K562 (cell line): ENCODE results near the gene SNAP23. TPM values are rescaled to one million over a fixed set of nuclear protein-coding genes. Genes with fewer than 3 reads are reported as not detected.

Source experiments
- COPS2 ChIP-seq: fragments of 450-650 bp; conservative IDR thresholded peaks from 2 replicates; pipeline ENCODE4 v1.6.1; 2016; ENCODE audit warnings: mild to moderate bottlenecking, moderate library complexity
- ESRRA ChIP-seq: fragments of 450-650 bp; IDR thresholded peaks from 2 replicates; pipeline ENCODE4 v1.6.1; 2014; ENCODE audit warnings: low read depth, mild to moderate bottlenecking, moderate library complexity, borderline replicate concordance
- GABPB1 ChIP-seq: sonication (generic); formaldehyde crosslinking; IDR thresholded peaks from 2 replicates; pipeline ENCODE4 v1.8.0; 2022; ENCODE audit warnings: mild to moderate bottlenecking, missing genetic modification reagents
- JUN ChIP-seq, 2 experiments: sonication (generic) in 1 of 2; formaldehyde crosslinking in 1 of 2; IDR thresholded peaks; 2 replicates each; pipeline versions ENCODE4 v1.6.1 to v1.8.0; 2012 to 2022; ENCODE audit warnings: borderline replicate concordance in 2 of 2, mild to moderate bottlenecking in 2 of 2, improper control_type of control experiment in 1 of 2, low read depth in 1 of 2, low read length in 1 of 2, missing genetic modification reagents in 1 of 2
- KDM2B ChIP-seq: fragments of 250-450 bp; sonication (Bioruptor Pico); IDR thresholded peaks from 2 replicates; pipeline ENCODE4 v1.8.0; 2021; ENCODE audit warnings: mild to moderate bottlenecking, moderate library complexity
- NR4A1 ChIP-seq, 2 experiments: fragments of 250-450 bp in 1 of 2; fragments of 450-650 bp in 1 of 2; sonication (Bioruptor Pico) in 1 of 2; IDR thresholded peaks; 2 replicates each; pipeline versions ENCODE4 v1.4.0 to v1.6.1; 2016 to 2020; ENCODE audit warnings: mild to moderate bottlenecking in 2 of 2, missing compliant biosample characterization in 1 of 2, missing genetic modification characterization in 1 of 2, moderate library complexity in 1 of 2
- RBFOX2 ChIP-seq: fragments of 200-400 bp; formaldehyde crosslinking; IDR thresholded peaks from 2 replicates; pipeline ENCODE4 v1.6.1; 2017; ENCODE audit warnings: low read depth, mild to moderate bottlenecking, low read length, moderate library complexity
- RREB1 ChIP-seq: fragments of 250-450 bp; sonication (Bioruptor Pico); IDR thresholded peaks from 2 replicates; pipeline ENCODE4 v1.4.0; 2020
- SMAD1 ChIP-seq: fragments of 150-350 bp; IDR thresholded peaks from 2 replicates; pipeline ENCODE4 v1.6.1; 2014; ENCODE audit warnings: low read length, low read depth; ENCODE audit not compliant: partially characterized antibody
- SMARCE1 ChIP-seq: fragments of 450-650 bp; IDR thresholded peaks from 2 replicates; pipeline ENCODE4 v1.7.1; 2016; ENCODE audit warnings: mild to moderate bottlenecking
- TBL1XR1 ChIP-seq, 2 experiments: IDR thresholded peaks; 2 replicates each; pipeline ENCODE4 v1.6.1; 2012; ENCODE audit warnings: improper control_type of control experiment in 2 of 2, low read length in 2 of 2, mild to moderate bottlenecking in 1 of 2
- ZBTB26 ChIP-seq: fragments of 450-650 bp; formaldehyde crosslinking; IDR thresholded peaks from 2 replicates; pipeline ENCODE4 v1.4.0; 2022; ENCODE audit warnings: missing genetic modification characterization
- ZMIZ1 ChIP-seq, 2 experiments: fragments of 150-350 bp in 1 of 2; IDR thresholded peaks; 2 replicates each; pipeline ENCODE4 v1.6.1; 2012 to 2016; ENCODE audit warnings: low read depth in 2 of 2, low read length in 2 of 2, mild to moderate bottlenecking in 1 of 2, moderate library complexity in 1 of 2
- ZNF232 ChIP-seq: sonication (generic); formaldehyde crosslinking; IDR thresholded peaks from 2 replicates; pipeline ENCODE4 v1.8.0; 2022; ENCODE audit warnings: mild to moderate bottlenecking, missing genetic modification reagents
- ZNF695 ChIP-seq: fragments of 450-650 bp; formaldehyde crosslinking; IDR thresholded peaks from 2 replicates; pipeline ENCODE4 v1.4.0; 2020; ENCODE audit warnings: mild to moderate bottlenecking, moderate library complexity
- polyA plus RNA-seq, 8 experiments: library from polyadenylated mRNA; depleted of rRNA in 4 of 8; stranded (reverse) in 5 of 8; unstranded in 3 of 8; fragments of >200 nt; fragmentation: Nextera tagmentation in 2 of 8; fragmentation: Illumina TruSeq in 1 of 8; extraction: Ambion mirVana in 2 of 8; extraction: Trizol in 1 of 8; gene quantifications; 2 replicates each; pipeline versions ENCODE4 v1.2.1 to v1.2.3, GENCODE V29; 2011 to 2014; ENCODE audit warnings: inconsistent platforms in 1 of 8, missing spikeins in 1 of 8
- total RNA-seq, 7 experiments: library from RNA; depleted of rRNA in 6 of 7; stranded (reverse); fragments of >200 nt in 6 of 7; fragmentation: Illumina TruSeq in 2 of 7; extraction: Trizol in 2 of 7; gene quantifications; 2 replicates each; pipeline versions ENCODE4 v1.2.1 to v1.2.3, GENCODE V29; 2011 to 2021; ENCODE audit warnings: low replicate concordance in 1 of 7

The SNAP23 gene
- total and polyA plus RNA-seq, 9 of the 15 experiments (the other 6 are each of a cell fraction or from before 2014, with no cell fraction given): 78.9 to 168 (median 117) TPM

DNA sequence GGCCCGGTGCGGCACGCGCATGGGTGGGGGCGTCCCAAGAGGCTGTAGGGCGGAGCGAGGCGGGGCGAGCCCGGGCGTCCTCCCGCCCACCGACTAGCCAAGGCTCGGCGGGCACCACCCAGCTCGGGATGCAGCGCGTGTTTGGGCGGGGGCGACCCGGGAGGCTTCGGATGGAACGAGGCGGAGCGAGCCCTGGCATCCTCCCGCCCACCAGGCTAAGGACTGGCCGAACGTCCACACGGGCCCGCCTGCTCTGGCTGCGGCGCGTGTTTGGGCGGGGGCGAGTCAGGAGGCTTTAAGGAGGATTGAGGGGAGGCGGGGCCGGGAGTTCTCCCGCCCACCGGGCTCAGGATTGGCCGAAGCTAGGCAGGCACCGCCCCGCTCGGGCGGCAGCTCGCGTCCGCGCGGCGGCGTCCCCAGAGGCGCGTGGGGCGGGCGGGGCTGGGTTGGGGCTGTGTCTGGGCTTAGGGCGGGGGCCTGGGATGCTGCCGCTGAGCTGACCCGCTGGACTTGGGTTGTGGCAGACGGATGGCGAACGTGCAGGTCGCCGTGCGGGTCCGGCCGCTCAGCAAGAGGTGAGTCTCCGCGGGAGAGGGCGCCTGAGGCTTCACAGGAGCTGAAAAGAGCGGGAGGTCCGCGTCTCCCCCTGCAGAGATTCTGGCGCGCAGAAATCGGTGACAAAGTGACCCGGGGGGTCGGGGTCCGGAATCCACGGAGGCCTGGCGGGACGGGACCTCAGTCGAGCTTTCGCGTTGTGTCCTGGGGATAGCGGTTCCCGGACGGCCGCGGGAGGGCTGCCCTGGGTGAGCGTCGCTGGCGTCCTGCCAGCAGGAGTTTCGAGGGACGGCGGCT lies 80.0 kb downstream of the SNAP23 start, which contains the start of gene STARD9 (continued):
- TF ChIP-seq ESRRA: no peak; the same call in 1 of the 2 replicates
- TF ChIP-seq RBFOX2: peak; percentile 94
- no peak for TF ChIP-seq SMARCE1
- no peak for TF ChIP-seq SMAD1
- TF ChIP-seq KDM2B (CRISPR knock-in tag): peak; percentile 51; the same call in 1 of the 2 replicates
- no peak for TF ChIP-seq ZMIZ1 (IDR thresholded peaks at IDR 0.05; ENCODE audit: low read depth in 2 of 2, low read length in 2 of 2)
- no peak for TF ChIP-seq TBL1XR1 (IDR thresholded peaks at IDR 0.05; ENCODE audit: low read length in 2 of 2)
- no peak for TF ChIP-seq ZBTB26 (CRISPR knock-in tag)
- TF ChIP-seq GABPB1: 0 out of 2 replicates have a peak, but pooled peaks have one; percentile 52
- TF ChIP-seq JUN (IDR thresholded peaks at IDR 0.05; ENCODE audit: borderline replicate concordance, low read depth, low read length): no peak
- TF ChIP-seq JUN (CRISPR knock-in tag; IDR thresholded peaks at IDR 0.05; ENCODE audit: borderline replicate concordance): peak; percentile 82; the same call in 1 of the 2 replicates
- no peak for TF ChIP-seq ZNF695
- TF ChIP-seq RREB1 (CRISPR knock-in tag): 0 out of 2 replicates have a peak, but pooled peaks have one; percentile 45
- no peak for TF ChIP-seq COPS2
- peak; percentile 77; the same call in 1 of the 2 replicates for TF ChIP-seq NR4A1 (CRISPR knock-in tag; IDR thresholded peaks at IDR 0.05)
- TF ChIP-seq NR4A1 (tag; IDR thresholded peaks at IDR 0.05): no peak
- TF ChIP-seq ZNF232 (CRISPR knock-in tag): peak; percentile 66
